Calu3 (cell line): ENCODE data around the gene DENND6A. TPM values are rescaled to one million over a fixed set of nuclear protein-coding genes. Genes with fewer than 3 reads are reported as not detected.

Experiments
- BruUV-seq: library from RNA; stranded (reverse); fragments of 400-500 nt; replicated peaks from 2 replicates; lab custom pipeline; 2021; lab: Mats Ljungman, UMichigan
- CTCF ChIA-PET: fragments of 300-600 bp; sonication (Branson Sonifier 250); formaldehyde crosslinking; loops from one replicate; lab custom pipeline; 2022; ENCODE audit warnings: antibody characterized with exemption; lab: Charles Lee
- DNase-seq: peaks from one replicate; pipeline ENCODE4 v3.0.0; 2022
- H3K27ac Mint-ChIP-seq: one replicate; pipeline ENCODE4 v1.8.0; 2022; ENCODE audit warnings: mixed read lengths; ENCODE audit not compliant: unreplicated experiment
- H3K27me3 Mint-ChIP-seq: one replicate; pipeline ENCODE4 v1.8.0; 2022; ENCODE audit warnings: mixed read lengths; ENCODE audit not compliant: unreplicated experiment
- H3K36me3 Mint-ChIP-seq: one replicate; pipeline ENCODE4 v1.8.0; 2022; ENCODE audit warnings: mild to moderate bottlenecking, moderate library complexity, mixed read lengths; ENCODE audit not compliant: insufficient read depth, unreplicated experiment
- H3K4me1 Mint-ChIP-seq: one replicate; pipeline ENCODE4 v1.8.0; 2022; ENCODE audit warnings: mild to moderate bottlenecking, low read depth, mixed read lengths; ENCODE audit not compliant: unreplicated experiment
- H3K4me3 Mint-ChIP-seq: one replicate; pipeline ENCODE4 v1.8.0; 2022; ENCODE audit warnings: mild to moderate bottlenecking, low read depth, moderate library complexity, mixed read lengths; ENCODE audit not compliant: unreplicated experiment
- H3K9me3 Mint-ChIP-seq: one replicate; pipeline ENCODE4 v1.8.0; 2022; ENCODE audit warnings: low read depth, mixed read lengths; ENCODE audit not compliant: unreplicated experiment
- intact Hi-C: fragments of 100-400 bp; cut with micrococcal nuclease; formaldehyde crosslinking; loops from one replicate; pipeline ENCODE4 v1.10.0; 2022; ENCODE audit not compliant: unreplicated experiment
- total RNA-seq: library from RNA; stranded (reverse); gene quantifications from 2 replicates; pipeline ENCODE4 v1.2.3, GENCODE V29; 2022
- TF ChIP-seq, protein P1 (sequence below): fragments of 200-600 bp; IDR thresholded peaks from one replicate; pipeline ENCODE4 v1.8.0; 2022; ENCODE audit warnings: antibody characterized with exemption; ENCODE audit not compliant: unreplicated experiment

DENND6A gene
- total RNA-seq, 1 experiment from 2014 or later = 23.7 TPM

DNA sequence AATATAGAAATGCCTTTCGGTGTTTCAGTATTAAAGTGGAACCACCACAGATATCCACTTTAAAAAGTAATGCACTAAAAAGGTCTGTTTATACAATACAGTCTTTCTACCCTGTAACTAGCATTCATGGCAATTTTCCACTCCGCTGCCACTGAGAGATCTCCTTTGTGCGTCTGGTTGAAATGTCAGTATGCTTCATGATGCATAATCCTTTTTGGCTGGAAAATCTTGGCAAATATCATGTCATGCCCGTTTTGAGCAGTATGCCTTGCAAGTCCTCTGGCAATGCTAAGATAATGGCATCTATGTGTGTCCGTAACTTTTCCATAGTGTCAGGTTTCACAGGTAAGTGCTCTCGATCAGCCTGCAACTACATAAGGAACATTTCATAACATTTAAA is 64.9 kb downstream of the DENND6A start:
- Mint-ChIP-seq H3K4me3 (no peak overlapping the region), H3K36me3 (peaks cover 14% of the 10 kb centered on the region), H3K9me3 (no peaks in the 10 kb centered on the region), H3K27me3 (no peaks in the 10 kb centered on the region), H3K4me1 (no peaks in the 10 kb centered on the region), H3K27ac (no peak overlapping the region)
- TF ChIP-seq, protein P1, sequence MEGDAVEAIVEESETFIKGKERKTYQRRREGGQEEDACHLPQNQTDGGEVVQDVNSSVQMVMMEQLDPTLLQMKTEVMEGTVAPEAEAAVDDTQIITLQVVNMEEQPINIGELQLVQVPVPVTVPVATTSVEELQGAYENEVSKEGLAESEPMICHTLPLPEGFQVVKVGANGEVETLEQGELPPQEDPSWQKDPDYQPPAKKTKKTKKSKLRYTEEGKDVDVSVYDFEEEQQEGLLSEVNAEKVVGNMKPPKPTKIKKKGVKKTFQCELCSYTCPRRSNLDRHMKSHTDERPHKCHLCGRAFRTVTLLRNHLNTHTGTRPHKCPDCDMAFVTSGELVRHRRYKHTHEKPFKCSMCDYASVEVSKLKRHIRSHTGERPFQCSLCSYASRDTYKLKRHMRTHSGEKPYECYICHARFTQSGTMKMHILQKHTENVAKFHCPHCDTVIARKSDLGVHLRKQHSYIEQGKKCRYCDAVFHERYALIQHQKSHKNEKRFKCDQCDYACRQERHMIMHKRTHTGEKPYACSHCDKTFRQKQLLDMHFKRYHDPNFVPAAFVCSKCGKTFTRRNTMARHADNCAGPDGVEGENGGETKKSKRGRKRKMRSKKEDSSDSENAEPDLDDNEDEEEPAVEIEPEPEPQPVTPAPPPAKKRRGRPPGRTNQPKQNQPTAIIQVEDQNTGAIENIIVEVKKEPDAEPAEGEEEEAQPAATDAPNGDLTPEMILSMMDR = no peak
- no TSS peak for BruUV-seq
- DNase-seq = no peak
- intact Hi-C loops = no loop called here
- CTCF ChIA-PET = no interaction called here

DNA sequence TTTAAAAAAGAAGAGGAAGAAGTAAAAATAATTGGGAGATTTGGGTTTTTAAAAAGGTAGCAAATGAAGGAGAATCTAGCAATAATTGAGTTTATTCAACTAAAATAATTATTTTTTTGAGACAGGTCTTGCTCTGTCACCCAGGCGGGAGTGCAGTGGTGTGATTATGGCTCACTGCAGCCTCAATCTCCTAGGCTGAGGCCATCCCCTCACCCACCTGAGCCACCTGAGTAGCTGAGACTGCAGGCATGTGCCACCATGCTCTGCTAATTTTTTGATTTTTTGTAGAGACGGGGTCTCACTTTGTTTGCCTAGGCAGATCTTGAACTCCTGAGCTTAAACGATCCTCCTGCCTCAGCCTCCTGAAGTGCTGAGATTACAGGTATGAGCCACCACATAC is 68.1 kb downstream of the DENND6A start:
- no peak overlapping the region for H3K4me3 Mint-ChIP-seq
- TF ChIP-seq, protein P1 = no peak

GRCh38 chr3:57622362-57622761 is 70.5 kb downstream of the DENND6A start:
- CTCF ChIA-PET = interaction anchor here (0.8 kb wide), 1 partner anchor 9 kb away, joined by 3 read pairs; no protein-coding TSS in a partner anchor

More for the DNA sequence above, 68.1 kb downstream of the DENND6A start:
- Mint-ChIP-seq H3K4me1 (no peaks in the 10 kb centered on the region), H3K9me3 (no peaks in the 10 kb centered on the region), H3K27me3 (no peaks in the 10 kb centered on the region), H3K27ac (no peak overlapping the region), H3K36me3 (peaks cover 17% of the 10 kb centered on the region)
- intact Hi-C loops = no loop called here
- BruUV-seq = no TSS peak
- CTCF ChIA-PET = no interaction called here
- DNase-seq = no peak

GRCh38 chr3:57617739-57618138 is 75.1 kb downstream of the DENND6A start:
- intact Hi-C loops = no loop called here
- BruUV-seq = no TSS peak
- CTCF ChIA-PET = no interaction called here
- H3K27ac Mint-ChIP-seq = no peak overlapping the region
- TF ChIP-seq, protein P1 = no peak
- DNase-seq = no peak
- no peaks in the 10 kb centered on the region for H3K9me3 Mint-ChIP-seq
- H3K4me1 Mint-ChIP-seq = no peaks in the 10 kb centered on the region
- peaks cover 6% of the 10 kb centered on the region for H3K36me3 Mint-ChIP-seq
- no peak overlapping the region for H3K4me3 Mint-ChIP-seq
- no peaks in the 10 kb centered on the region for H3K27me3 Mint-ChIP-seq

More at GRCh38 chr3:57622362-57622761, 70.5 kb downstream of the DENND6A start:
- intact Hi-C loops = no loop called here
- Mint-ChIP-seq H3K36me3 (peaks cover 11% of the 10 kb centered on the region), H3K9me3 (no peaks in the 10 kb centered on the region), H3K27me3 (no peaks in the 10 kb centered on the region), H3K4me1 (no peaks in the 10 kb centered on the region), H3K27ac (peak overlapping the region; percentile 63), H3K4me3 (no peak overlapping the region)
- no peak for DNase-seq
- TF ChIP-seq, protein P1 = no peak
- BruUV-seq = no TSS peak
